A673 (cell line): ENCODE data around the gene GLRA2.

Experiments used
- EZH2 ChIP-seq: fragments of 200-600 bp; sonication (generic); IDR thresholded peaks from 2 replicates; pipeline ENCODE4 v1.6.1; 2017; ENCODE audit warnings: borderline replicate concordance, low read depth, mild to moderate bottlenecking, mixed read lengths, antibody characterized with exemption, low read length; ENCODE audit not compliant: poor library complexity, severe bottlenecking
- TF ChIP-seq, protein P1 (sequence below): fragments of 300-800, 200-600 bp; sonication (generic); conservative IDR thresholded peaks from 2 replicates; pipeline ENCODE4 v1.5.1; 2017; ENCODE audit warnings: low read depth, mild to moderate bottlenecking, antibody characterized with exemption, low read length, moderate library complexity, mixed read lengths

GRCh38 chrX:14504960-14505538 is 24.3 kb upstream of the GLRA2 start:
- TF ChIP-seq, protein P1, sequence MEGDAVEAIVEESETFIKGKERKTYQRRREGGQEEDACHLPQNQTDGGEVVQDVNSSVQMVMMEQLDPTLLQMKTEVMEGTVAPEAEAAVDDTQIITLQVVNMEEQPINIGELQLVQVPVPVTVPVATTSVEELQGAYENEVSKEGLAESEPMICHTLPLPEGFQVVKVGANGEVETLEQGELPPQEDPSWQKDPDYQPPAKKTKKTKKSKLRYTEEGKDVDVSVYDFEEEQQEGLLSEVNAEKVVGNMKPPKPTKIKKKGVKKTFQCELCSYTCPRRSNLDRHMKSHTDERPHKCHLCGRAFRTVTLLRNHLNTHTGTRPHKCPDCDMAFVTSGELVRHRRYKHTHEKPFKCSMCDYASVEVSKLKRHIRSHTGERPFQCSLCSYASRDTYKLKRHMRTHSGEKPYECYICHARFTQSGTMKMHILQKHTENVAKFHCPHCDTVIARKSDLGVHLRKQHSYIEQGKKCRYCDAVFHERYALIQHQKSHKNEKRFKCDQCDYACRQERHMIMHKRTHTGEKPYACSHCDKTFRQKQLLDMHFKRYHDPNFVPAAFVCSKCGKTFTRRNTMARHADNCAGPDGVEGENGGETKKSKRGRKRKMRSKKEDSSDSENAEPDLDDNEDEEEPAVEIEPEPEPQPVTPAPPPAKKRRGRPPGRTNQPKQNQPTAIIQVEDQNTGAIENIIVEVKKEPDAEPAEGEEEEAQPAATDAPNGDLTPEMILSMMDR = no peak
- TF ChIP-seq EZH2 = no peak
